ENCODE results near the gene ZHX3.

DNA sequence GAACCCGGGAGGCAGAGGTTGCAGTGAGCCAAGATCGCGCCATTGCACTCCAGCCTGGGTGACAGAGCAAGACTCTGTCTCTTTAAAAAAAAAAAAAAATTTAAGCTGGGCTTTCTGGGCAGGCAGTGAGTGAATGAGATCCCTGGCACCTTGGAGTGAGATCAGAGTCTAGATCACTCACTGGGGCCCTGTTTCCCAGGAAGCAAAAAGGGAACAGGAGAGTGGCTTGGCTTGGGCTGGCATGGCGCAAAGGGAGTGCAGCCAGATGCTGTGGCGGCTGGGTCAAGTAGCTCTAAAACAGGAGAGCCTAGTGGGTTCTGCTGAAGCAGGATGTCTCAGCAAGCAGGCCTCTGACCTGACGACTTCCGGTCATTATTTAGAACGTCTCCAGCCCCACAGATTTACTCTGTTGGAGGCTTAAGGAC, 169.8 kb downstream of the ZHX3 start:
- TF ChIP-seq TAF1 (IDR thresholded peaks at IDR 0.05; ENCODE audit: low read depth, low read length) (no peak), POLR2A (IDR thresholded peaks at IDR 0.05; ENCODE audit: low read depth, low read length) (no peak), POLR2AphosphoS5 (IDR thresholded peaks at IDR 0.05; ENCODE audit: low read depth, low read length) (no peak), PAX5 (IDR thresholded peaks at IDR 0.05; ENCODE audit: insufficient read depth, low read length, severe bottlenecking) (no peak), SPI1 (IDR thresholded peaks at IDR 0.05; ENCODE audit: low read depth, low read length) (no peak), POU2F2 (IDR thresholded peaks at IDR 0.05; ENCODE audit: low read depth, low read length) (no peak)

All from GM12891 (cell line).